Body of pancreas (tissue), 4 donors: ENCODE measurements around the gene ELP1.

Experiments
- POLR2A ChIP-seq, 3 donors: fragments of 450-650 bp; IDR thresholded peaks; one replicate each; pipeline ENCODE4 v1.6.1; 2016; ENCODE audit warnings: antibody characterized with exemption in 3 of 3, mild to moderate bottlenecking in 2 of 3
- TF ChIP-seq, protein P1 (sequence below), 7 experiments: fragments of 450-650 bp in 4 of 7; fragments of 200-600 bp in 3 of 7; sonication (generic) in 3 of 7; IDR thresholded peaks; one replicate each; pipeline ENCODE4 v1.5.1; 2016 to 2019; ENCODE audit warnings: antibody characterized with exemption in 7 of 7

- no peak for TF ChIP-seq POLR2A (IDR thresholded peaks at IDR 0.05)
- TF ChIP-seq, protein P1, sequence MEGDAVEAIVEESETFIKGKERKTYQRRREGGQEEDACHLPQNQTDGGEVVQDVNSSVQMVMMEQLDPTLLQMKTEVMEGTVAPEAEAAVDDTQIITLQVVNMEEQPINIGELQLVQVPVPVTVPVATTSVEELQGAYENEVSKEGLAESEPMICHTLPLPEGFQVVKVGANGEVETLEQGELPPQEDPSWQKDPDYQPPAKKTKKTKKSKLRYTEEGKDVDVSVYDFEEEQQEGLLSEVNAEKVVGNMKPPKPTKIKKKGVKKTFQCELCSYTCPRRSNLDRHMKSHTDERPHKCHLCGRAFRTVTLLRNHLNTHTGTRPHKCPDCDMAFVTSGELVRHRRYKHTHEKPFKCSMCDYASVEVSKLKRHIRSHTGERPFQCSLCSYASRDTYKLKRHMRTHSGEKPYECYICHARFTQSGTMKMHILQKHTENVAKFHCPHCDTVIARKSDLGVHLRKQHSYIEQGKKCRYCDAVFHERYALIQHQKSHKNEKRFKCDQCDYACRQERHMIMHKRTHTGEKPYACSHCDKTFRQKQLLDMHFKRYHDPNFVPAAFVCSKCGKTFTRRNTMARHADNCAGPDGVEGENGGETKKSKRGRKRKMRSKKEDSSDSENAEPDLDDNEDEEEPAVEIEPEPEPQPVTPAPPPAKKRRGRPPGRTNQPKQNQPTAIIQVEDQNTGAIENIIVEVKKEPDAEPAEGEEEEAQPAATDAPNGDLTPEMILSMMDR (IDR thresholded peaks at IDR 0.05): no peak
These were observed 110.1 kb downstream of the ELP1 start for GRCh38 chr9:108823829-108824228.
